HG03342 (cell line): Measurements from ENCODE around the gene TAOK3.
"Not testable (repeated sequence)": the region's sequence is repeated elsewhere in the genome, so short reads cannot be mapped to it uniquely, and the experiment has no call there.

ENCODE experiments used
- ATAC-seq: cut with Tn5 transposase; IDR thresholded peaks from one replicate; pipeline ENCODE4 v1.9.1; 2021; ENCODE audit warnings: mild to moderate bottlenecking, moderate library complexity; ENCODE audit not compliant: unreplicated experiment

The TAOK3 gene

DNA sequence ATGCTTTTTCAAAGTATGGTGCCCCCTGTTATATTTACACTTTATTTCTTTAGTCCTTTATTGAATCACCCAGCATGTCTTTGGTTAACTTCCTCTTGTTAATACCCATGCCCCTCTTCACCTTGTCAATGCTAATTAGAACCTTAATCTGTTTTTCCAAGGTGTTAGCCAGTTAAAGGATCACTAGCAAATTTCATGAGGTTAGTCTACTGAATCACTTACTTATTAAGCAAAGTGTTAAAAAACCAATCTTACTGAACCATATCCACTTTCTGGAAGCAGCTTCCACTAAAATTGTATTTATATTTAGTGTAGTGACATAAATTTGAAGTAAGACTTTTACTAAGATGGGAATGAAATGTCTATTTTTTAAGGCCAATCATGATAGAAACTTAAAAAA is 27.9 kb downstream of the TAOK3 start:
- no peak for ATAC-seq

DNA sequence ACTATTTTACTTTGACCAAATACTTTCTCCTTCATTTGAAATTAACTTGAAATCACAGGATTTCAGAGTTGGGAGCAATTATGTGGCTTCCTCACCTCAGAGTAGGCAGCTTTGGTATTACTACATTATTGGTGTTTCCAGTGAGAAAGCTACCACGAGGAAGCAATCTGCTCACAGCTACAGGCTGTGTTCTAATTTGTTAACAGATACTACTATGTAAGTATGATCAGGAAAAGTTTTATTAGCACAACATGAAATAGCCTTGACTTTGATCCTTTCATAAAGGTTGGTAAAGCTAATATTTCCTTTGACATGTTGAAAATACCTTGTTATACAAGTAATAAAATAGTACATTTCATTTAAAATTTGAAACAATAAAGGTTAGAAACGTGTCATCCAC is 30.6 kb downstream of the TAOK3 start:
- no peak for ATAC-seq

DNA sequence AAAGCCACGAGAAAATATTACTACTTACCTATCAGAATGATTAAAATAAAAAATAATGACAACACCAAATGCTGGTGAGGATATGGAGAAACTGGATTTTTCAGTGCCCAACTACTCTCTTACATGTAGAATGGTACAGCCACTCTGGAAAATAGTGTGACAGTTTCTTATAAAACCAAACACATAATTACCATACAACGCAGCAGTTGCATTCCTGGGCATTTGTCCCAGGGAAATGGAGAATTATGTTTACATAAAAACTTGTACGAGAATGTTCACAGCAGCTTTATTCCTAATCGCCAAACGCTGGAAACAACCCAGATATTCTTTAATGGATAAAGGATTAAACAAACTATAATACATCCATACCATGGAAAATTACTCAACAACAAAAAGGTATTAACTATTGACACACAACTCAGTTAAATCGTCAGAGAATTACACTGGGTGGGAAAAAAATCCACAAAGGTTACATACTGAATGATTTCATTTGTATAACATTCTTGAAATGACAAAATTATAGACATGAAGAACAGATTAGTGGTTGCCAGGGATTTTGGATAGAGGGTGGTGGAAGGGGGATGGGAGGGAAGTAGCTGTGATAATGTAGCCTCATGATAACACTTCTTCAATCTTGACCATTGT is 35.4 kb downstream of the TAOK3 start:
- no peak for ATAC-seq

DNA sequence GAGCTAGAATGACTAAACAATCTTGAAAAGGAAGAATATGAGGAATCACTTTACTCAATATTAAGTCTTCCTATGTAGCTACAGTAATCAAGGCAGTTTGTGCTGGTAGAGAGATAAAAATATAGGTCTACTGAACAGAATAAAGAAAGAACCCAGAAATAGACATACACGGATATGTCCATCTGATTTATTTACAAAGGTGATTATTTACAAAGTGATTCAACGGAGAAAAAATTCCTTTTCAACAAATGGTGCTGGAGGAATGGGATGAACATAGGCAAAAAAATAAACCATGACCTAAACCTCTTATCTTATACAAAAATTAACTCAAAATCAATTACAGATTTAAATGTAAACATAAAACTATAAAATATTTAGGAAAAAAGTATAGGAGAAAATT is 36.6 kb downstream of the TAOK3 start:
- ATAC-seq, result no peak

DNA sequence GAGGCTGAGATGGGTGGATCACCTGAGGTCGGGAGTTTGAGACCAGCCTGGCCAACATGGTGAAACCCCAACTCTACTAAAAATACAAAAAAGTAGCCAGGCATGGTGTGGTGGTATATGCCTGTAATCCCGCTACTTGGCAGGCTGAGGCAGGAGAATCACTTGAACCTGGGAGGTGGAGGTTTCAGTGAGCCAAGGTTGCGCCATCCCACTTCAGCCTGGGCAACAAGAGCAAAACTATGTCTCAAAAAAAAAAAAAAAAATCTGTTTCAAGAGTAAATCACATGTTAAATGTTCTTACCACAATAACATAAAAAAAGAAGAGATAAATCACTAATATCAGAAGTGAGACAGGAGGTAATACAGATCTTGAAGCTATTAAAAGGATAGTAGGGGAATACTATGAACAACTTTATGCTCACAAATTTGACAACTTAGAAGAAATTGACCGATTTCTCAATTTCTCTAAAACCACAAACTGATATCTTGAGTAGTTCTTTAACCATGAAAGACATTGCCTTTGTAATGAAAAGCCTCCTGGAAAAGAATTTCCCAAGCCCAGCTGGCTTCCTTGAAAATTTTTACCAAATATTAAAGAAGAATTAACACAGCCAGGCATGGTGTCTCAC is 37.7 kb downstream of the TAOK3 start:
- ATAC-seq, result no peak

GRCh38 chr12:118334241-118334640 is 38.5 kb downstream of the TAOK3 start:
- no peak for ATAC-seq

GRCh38 chr12:118332511-118332910 is 40.2 kb downstream of the TAOK3 start:
- ATAC-seq, result no peak

GRCh38 chr12:118330421-118331018 is 42.2 kb downstream of the TAOK3 start:
- ATAC-seq, result peak; percentile 66

DNA sequence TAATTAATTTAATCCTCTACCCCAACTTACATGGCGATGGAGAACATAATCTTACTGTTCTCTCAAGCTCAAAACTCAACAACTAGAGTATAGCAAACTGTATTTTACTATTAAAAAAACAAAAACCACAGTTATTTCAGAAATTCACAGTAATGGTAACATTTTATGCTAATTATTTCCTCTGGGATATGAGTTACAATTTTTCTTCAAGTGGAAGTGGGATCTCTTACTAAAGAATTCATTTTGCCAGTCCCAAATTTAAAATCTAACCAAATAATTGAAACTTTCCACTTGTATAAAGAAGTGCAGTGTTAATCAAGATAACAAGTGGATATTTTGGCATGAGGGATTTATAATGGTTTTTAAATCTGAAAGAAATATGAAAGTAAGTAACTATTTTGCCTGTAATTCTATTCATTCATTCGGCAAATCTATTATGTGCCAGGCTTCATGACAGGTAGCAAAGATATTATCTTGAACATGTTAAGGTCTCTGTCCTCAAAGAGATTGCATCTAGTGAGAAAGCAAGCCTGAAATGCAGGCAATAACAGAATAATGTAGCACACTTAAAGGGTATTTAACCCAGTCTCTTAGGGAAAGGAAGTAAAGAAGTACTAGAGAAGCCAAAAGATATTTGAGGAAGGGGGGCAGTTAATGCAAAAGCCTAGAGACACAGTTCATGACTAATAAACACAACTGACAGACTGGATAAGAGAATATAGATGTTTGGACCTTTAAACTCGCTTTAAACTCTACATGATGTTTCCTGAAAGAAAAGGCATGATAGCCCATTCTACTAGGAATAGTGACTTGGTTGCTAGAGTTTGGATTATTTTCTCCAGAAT is 44.0 kb downstream of the TAOK3 start:
- no peak for ATAC-seq

DNA sequence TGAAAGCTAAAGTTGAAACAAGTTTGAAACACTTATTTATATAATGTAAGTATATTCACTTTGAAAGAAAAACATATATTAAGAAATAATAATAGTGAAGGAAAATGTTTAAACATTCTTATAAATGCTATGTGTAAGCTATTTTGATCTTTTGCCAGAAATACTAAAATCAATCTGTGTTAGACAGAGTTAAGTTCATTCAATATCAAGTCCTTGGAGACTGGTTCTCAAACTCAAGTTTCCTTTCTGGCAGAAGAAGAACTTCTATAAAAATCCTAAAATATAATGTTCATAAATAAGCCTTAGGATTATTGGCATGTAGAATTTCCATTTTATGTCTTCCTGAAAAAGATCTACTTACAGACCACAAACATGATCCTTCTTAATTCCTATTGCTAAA is 45.3 kb downstream of the TAOK3 start:
- no peak for ATAC-seq

DNA sequence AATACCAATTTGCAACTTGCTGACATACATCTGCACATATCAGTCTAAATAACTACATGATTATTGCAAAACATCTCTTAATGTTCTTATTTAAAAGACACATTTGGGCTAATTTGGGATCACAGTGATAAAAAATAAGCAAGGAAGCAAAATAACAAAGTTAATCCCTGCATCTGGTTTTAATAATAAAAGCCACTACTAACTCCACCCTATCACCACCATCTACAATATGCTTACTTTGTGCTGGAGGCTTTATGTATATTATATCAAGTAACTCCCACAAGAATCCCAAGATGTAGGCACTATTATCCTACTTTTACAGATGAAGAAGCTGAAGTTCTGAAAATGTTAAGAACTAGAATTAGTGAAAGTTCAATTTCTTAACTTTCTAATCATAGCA is 45.7 kb downstream of the TAOK3 start:
- ATAC-seq, result no peak

GRCh38 chr12:118325081-118325480 is 47.6 kb downstream of the TAOK3 start:
- ATAC-seq, result no peak

DNA sequence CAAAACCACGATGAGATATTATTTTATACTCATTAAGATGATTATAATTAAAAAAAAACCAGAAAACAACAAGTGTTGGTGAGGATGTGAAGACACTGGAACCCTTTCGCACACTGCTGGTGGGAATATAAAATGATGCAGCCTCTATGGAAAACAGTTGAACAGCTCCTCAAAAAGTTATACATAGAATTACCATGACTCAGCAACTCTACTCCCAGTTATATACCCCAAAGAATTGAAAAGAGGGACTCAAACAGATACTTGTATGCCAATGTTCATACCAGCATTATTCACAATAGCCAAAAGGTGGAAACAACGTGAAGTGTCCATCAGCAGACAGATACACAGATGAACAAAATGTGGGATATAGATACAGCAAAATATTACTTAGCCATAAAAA is 53.1 kb downstream of the TAOK3 start:
- ATAC-seq, result no peak

DNA sequence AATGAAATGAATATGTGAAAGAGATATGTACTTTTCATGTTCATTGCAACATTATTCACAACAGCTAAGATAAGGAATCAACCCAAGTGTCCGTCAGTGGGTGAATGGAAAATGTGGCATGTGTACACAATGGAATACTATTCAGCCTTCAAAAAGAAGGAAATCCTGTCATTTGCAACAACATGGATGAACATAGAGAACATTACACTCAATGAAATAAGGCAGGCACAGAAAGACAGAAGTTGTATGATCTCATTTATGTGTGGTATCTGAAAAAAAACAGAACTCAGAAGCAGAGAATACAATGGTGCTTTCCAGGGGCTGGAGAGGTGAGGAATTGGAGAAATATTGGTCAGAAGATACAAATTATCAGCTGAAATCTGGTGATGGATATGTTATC is 54.0 kb downstream of the TAOK3 start:
- no peak for ATAC-seq

GRCh38 chr12:118317729-118318128 is 55.0 kb downstream of the TAOK3 start:
- ATAC-seq, result no peak

- ATAC-seq, result no peak
These were observed 56.9 kb downstream of the TAOK3 start for GRCh38 chr12:118315821-118316220.

- peak; percentile 70 for ATAC-seq
These were observed 60.1 kb downstream of the TAOK3 start for GRCh38 chr12:118312578-118312977.

- ATAC-seq, result no peak
These were observed 61.0 kb downstream of the TAOK3 start for GRCh38 chr12:118311666-118312065.

GRCh38 chr12:118310320-118310719 is 62.4 kb downstream of the TAOK3 start:
- ATAC-seq, result no peak

DNA sequence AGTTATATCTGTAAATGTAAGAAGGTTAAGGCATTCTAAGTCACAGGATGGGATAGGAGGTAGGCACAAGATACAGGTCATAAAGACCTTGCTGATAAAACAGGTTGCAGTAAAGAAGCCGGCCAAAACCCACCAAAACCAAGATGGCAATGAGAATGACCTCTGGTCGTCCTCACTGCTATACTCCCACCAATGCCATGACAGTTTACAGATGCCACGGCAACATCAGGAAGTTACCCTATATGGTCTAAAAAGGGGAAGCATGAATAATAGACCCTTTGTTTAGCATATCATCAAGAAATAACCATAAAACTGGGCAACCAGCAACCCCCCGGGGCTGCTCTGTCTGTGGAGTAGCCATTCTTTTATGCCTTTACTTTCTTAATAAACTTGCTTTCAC is 64.7 kb downstream of the TAOK3 start:
- not testable (repeated sequence) for ATAC-seq

DNA sequence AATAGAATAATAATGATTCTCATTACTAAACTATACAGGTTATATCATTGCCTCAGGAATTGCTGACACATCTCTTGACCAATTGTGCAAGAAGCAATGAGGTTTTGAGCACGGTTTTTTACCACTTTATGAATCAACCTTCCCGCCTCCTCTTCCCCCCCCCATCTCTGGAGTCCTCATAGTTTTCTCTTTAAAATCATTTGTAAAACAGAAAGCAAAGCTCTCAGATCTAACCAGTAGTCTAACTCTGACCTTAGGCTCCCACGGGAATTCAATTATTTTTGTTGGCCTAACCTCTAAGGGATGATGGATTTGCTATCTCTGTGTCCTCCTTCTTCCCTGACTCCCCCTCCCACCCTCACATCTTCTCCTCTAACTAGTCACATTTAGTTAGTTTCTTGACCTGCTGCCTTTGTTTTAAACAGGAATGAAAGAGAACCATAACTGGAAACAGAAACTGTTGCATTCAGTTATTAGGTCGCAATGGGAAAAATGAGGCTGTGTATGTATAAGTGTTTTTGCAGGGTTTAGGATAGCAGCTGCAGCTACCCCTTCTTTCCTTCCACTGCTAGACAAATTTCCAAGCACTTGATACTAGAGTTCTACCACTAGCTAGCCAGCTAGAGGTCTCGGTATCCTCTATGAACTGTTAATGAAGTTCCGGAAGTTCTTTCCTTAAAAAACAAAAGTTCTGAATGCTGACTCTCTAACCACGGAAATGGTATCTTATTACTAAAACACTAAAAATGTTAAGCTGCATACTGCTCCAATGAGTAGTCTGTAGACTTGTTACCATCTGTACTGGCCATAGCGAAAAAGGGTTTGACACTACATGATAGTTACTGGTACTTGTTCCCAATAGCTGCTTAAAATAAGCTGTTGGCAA is 65.4 kb downstream of the TAOK3 start:
- ATAC-seq, result peak; percentile 45
